NCI-H345 (cell line): ENCODE measurements around the gene KPNA1.

Experiments used
- DNase-seq: peaks from one replicate; lab custom pipeline; 2025; lab: John Stamatoyannopoulos, UW

Gene KPNA1

DNA sequence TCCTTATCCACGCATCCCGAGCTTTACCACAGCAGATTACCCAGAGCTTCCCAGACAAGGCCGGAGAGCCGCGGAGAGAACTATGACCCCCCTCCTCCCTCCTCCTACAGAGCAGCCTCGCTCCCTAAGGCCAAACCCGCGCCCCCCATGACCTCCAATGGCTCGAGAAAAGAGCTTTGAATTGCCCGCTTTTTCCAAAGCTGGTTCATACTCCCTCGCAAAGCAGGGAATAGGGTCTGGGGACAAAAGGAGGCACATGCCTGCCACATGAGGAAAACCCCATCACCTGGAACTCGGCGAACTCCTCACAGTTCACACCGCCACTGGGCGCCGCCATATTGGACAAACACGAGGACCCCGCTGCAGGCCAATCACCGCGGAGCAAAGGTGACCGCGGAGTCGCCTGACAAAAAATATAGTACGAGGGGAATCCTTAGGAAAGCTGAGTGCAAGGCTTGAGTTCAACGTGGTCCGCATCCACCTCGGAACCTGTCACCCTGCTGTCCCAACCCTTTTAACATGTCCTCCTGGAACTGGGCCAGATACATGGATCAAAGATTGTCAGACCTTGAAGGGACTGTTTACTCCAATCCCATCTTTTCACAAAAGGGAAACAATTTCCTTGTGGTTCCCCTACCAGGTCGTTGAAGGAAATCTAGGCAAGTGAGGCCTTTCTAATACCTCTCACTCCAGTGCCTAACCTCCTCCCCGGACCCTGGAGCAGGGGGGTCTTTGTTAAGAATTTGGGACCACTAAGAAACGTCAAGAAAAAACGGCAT is 131.7 kb downstream of the KPNA1 start, which contains the start of gene MIX23:
Gene MIX23, minus strand, starts transcription at position 344 of the 779 bp plus-strand sequence. Its CDS starts 7 bp downstream, at position 337.
- peak; percentile 84 for DNase-seq

DNA sequence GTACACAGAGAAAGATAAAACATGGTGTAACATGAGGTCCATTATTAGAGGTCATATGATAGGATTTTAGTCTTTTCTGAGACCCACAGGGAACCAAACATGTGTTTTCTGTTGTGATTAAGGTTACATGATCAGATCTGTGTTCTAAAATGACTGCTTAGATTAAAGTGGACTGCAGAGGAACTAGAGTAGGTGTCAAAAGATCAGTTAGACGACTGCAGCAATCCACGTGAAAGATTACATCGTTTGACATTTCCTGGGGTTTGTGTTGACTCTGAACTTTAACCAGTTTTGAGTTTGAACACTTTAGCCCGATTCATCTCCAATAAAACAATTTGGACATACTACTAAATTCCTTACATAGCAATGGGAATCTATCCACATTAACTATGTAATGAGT is 136.8 kb downstream of the KPNA1 start:
- DNase-seq = no peak

DNA sequence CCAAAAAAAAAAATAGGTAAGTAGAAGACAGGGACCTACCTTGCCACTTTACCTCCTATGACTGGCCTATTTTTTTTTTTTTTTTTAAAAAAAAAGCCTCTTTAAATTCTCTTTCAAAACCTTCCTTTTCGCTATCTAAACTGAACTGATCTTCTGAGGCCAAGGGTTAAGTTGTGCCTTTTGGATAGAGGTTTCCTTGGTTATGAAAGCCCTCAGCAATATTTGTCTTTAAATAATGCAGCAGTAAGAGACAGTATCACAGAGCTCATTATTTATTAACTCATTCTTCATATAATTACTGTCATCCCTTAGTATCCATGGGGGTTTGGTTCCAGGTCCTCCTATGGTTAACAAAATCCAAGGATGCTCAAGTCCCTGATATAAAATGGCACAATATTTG is 140.7 kb downstream of the KPNA1 start:
- DNase-seq = no peak
